Activated CD4-positive, alpha-beta T cell treated with anti-CD3 and anti-CD28 coated beads, Interleukin-2, amount 10 ng/mL, durations not matched to agents 7 days and 5 days (primary cell): ENCODE data around the gene NUP214. TPM values are rescaled to one million over a fixed set of nuclear protein-coding genes. Genes with fewer than 3 reads are reported as not detected.
"Not testable (repeated sequence)": the region's sequence is repeated elsewhere in the genome, so short reads cannot be mapped to it uniquely, and the experiment has no call there.

Experiments
- CTCF ChIA-PET: fragments of 350-600 bp; sonication (Branson Sonifier 250); formaldehyde crosslinking; loops from one replicate; lab custom pipeline; 2021; ENCODE audit warnings: antibody characterized with exemption; lab: Charles Lee
- POLR2A ChIA-PET: fragments of 350-600 bp; sonication (Branson Sonifier 250); formaldehyde crosslinking; loops from one replicate; lab custom pipeline; 2021; ENCODE audit warnings: antibody characterized with exemption; lab: Charles Lee
- DNase-seq: peaks from one replicate; pipeline ENCODE4 v3.0.0-alpha.2; 2020
- H3K27ac Mint-ChIP-seq: one replicate; pipeline ENCODE4 v1.8.0; 2021; ENCODE audit warnings: mild to moderate bottlenecking, moderate library complexity, mixed read lengths
- H3K27me3 Mint-ChIP-seq: one replicate; pipeline ENCODE4 v1.8.0; 2021; ENCODE audit warnings: mixed read lengths
- H3K36me3 Mint-ChIP-seq: one replicate; pipeline ENCODE4 v1.8.0; 2021; ENCODE audit warnings: low read depth, mixed read lengths
- H3K4me1 Mint-ChIP-seq: one replicate; pipeline ENCODE4 v1.8.0; 2021; ENCODE audit warnings: mixed read lengths
- H3K4me3 Mint-ChIP-seq: one replicate; pipeline ENCODE4 v1.8.0; 2021; ENCODE audit warnings: mild to moderate bottlenecking, moderate library complexity, mixed read lengths
- H3K9me3 Mint-ChIP-seq: one replicate; pipeline ENCODE4 v1.8.0; 2021; ENCODE audit warnings: mixed read lengths
- total RNA-seq, 2 experiments: library from RNA; stranded (reverse); gene quantifications; one replicate each; pipeline ENCODE4 v1.2.3, GENCODE V29; 2021

NUP214 gene
- total RNA-seq, 2 experiments from 2014 or later: 58.0 to 69.4 TPM

- no peak for DNase-seq
- CTCF ChIA-PET: interaction anchor here (1.4 kb wide), 1 partner anchor 10 kb away, joined by 3 read pairs; no protein-coding TSS in a partner anchor
- H3K27me3 Mint-ChIP-seq: no peaks in the 10 kb centered on the region
- POLR2A ChIA-PET: no interaction called here
- H3K27ac Mint-ChIP-seq: no peak overlapping the region
- H3K4me3 Mint-ChIP-seq: no peak overlapping the region
- H3K4me1 Mint-ChIP-seq: no peaks in the 10 kb centered on the region
- no peaks in the 10 kb centered on the region for H3K36me3 Mint-ChIP-seq
- no peaks in the 10 kb centered on the region for H3K9me3 Mint-ChIP-seq
Observed at GRCh38 chr9:131111854-131112311, 13.5 kb upstream of the NUP214 start.

DNA sequence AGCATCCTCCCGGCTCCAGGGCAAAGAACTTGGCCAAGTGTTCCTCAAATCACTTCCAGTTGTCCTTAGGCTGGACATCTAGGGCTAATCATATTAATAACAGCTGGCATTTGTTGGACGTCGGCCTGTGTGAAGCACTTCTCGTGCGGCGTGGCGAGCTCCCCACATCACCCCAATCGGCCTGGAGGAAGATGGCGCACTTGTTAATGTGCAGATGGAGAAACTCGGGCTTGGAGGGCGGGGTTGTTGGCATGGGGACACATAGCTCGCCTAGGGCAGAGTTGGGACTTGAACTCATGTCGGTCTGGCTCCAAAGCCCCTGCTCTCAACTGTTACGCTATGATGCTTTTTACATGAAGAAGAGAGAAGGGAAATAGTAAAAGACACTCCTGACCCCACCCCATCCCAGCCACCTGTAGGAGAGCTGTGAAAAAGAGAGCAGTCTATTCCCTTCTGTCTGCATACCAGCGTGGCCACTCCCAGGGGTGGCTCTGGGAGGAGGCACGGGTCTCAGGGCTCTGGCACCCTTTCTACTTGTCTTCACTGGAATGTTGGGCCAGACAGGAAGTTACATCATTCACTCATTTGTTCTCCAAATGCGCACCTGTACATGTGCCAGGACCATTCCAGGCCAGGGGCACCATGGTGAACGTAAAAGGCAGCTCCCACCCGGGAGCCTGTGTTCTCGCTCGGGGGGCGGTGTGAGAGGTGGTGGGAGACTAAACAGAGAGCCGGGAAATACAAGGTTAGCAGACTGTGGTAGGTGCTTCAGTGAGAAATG, 12.8 kb upstream of the NUP214 start:
- H3K4me3 Mint-ChIP-seq: no peak overlapping the region
- POLR2A ChIA-PET: no interaction called here
- H3K9me3 Mint-ChIP-seq: no peaks in the 10 kb centered on the region
- CTCF ChIA-PET: interaction anchor here (0.6 to 1.4 kb wide), 4 partner anchors 11 to 1486 kb away, joined by 3 to 6 read pairs (median 3); partner anchors contain the start of gene NTMT1
- H3K27ac Mint-ChIP-seq: no peak overlapping the region
- no peak for DNase-seq
- H3K36me3 Mint-ChIP-seq: no peaks in the 10 kb centered on the region
- H3K4me1 Mint-ChIP-seq: no peaks in the 10 kb centered on the region
- H3K27me3 Mint-ChIP-seq: peaks cover 2% of the 10 kb centered on the region

DNA sequence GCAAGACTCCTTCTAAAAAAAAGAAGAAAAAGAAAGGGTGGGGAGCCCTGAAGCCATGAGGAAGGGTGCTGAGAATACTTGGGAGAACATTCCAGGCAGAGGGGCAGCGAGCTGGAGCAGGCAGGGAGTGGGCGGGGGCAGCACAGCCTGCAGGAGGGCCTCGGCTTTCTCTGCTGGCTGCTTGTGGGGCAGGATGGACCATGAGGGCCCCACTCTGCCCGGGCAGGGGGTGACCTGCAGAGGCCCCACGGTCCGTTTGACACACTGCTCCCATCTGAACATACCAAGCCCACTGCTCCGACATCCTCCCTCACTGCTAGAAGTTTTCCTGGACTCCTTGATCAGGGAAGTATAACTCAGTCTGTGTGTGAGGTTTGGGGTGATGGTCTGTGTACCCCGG, 11.7 kb upstream of the NUP214 start:
- Mint-ChIP-seq H3K27ac (no peak overlapping the region), H3K36me3 (no peaks in the 10 kb centered on the region), H3K4me1 (no peaks in the 10 kb centered on the region), H3K4me3 (no peak overlapping the region), H3K27me3 (peaks cover 2% of the 10 kb centered on the region), H3K9me3 (no peaks in the 10 kb centered on the region)
- ChIA-PET POLR2A (no interaction called here), CTCF (interaction anchor here (0.6 to 1.2 kb wide), 2 partner anchors 223 to 1488 kb away, joined by 3 to 6 read pairs; partner anchors contain the start of gene NTMT1)
- no peak for DNase-seq

DNA sequence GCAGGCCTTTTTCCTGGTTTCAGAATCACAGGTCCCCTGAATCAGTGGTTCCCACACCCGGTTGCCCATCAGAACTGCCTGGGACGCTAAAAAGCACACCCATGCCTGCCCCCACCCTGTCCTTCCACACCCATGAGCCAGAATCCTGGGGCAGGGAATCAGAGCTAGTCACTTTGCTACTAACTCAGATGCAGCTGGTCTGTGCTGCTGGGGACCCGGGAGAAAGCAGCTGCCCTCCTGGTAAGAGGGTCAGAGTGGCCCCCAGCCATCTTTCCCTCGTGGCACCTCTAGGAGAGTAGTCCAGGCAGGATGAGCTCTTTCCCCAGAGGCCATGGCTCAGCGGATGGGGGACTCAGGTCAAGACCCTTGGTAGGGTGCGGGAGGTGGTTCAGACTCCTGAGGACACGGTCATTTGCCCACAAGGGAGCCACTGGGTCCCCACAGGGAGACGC, 11.3 kb upstream of the NUP214 start:
- Mint-ChIP-seq H3K4me1 (no peaks in the 10 kb centered on the region), H3K27ac (no peak overlapping the region), H3K27me3 (peaks cover 2% of the 10 kb centered on the region), H3K36me3 (no peaks in the 10 kb centered on the region), H3K4me3 (no peak overlapping the region), H3K9me3 (no peaks in the 10 kb centered on the region)
- DNase-seq: no peak
- ChIA-PET POLR2A (no interaction called here), CTCF (no interaction called here)

- H3K4me3 Mint-ChIP-seq, H3K36me3 Mint-ChIP-seq, H3K27ac Mint-ChIP-seq, POLR2A ChIA-PET, DNase-seq, H3K9me3 Mint-ChIP-seq, H3K27me3 Mint-ChIP-seq, H3K4me1 Mint-ChIP-seq: not testable (repeated sequence)
- CTCF ChIA-PET: interaction anchor here (0.6 kb wide), 2 partner anchors 18 to 1069 kb away, joined by 3 to 6 read pairs; no protein-coding TSS in a partner anchor
Observed at GRCh38 chr9:131115360-131115742, 10.0 kb upstream of the NUP214 start.

DNA sequence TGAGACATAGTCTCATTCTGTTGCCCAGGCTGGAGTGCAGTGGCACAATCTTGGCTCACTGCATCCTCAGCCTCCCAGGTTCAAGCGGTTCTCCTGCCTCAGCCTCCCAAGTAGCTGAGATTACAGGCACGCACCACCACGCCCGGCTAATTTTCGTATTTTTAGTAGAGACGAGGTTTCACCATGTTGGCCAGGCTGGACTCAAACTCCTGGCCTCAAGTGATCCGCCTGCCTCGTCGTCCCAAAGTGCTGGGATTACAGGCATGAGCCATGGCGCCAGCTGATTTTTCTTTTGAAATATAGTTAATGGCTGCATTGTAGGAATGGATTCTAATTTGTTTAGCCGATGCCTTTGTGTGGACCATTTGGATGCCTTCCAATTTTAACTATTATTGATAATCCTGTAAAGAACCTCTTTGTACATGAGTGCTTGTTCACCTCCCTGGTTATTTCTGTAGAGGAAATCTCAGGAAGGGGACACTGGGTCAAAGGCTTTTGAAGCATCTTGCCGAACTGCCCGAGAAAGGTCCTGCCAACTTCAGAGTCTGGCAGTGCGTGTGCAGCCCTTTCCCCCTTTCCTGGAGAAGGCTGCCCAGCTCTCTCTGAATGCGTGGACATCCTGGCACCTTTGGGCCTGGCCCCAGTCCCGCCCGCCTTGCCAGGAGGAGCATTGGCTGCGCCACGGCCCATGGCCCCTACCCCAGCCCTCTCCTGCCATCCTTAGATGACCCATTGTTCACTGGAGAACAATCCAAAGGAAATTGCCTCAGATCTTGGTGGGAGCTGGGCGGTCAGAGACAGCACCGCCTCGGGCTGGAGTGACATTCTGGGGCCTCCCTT, 8.9 kb upstream of the NUP214 start:
- Mint-ChIP-seq H3K36me3 (no peaks in the 10 kb centered on the region), H3K9me3 (no peaks in the 10 kb centered on the region), H3K27me3 (peaks cover 2% of the 10 kb centered on the region), H3K27ac (no peak overlapping the region), H3K4me3 (no peak overlapping the region), H3K4me1 (no peaks in the 10 kb centered on the region)
- CTCF ChIA-PET: no interaction called here
- POLR2A ChIA-PET: no interaction called here
- DNase-seq: no peak

DNA sequence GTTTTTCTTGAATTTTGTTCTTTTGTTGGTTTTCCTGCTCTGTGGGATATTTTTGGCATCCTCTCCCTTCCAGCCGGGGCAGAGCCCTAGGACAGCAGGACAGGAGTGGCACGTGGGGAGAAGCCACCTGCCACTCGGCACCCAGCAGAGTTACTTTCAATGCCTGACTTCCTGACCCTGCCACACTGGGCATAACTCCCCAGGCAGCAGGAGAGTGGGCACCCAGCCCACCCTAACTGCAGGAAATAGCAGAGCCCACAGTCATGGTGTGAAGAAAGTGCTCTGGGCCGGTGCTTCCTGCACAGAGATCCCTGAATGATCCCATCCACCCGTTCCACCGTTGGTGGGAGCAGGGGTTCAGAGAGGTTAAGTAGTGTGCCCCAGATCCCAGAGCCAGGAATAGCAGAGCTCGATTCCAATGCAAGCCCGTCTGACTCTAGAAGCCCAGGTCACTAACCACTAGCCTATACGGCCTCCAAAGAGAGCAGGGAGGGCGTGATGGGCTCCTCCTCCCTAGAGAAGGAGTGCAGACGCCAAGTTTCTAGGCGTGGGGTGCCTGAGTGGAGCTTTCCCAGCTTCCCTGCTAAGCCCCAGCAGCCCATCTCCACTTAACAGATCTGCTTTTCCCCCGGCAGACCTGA, 8.1 kb upstream of the NUP214 start:
- POLR2A ChIA-PET: no interaction called here
- no peak for DNase-seq
- CTCF ChIA-PET: no interaction called here
- Mint-ChIP-seq H3K4me3 (no peak overlapping the region), H3K27ac (no peak overlapping the region), H3K9me3 (no peaks in the 10 kb centered on the region), H3K27me3 (peaks cover 2% of the 10 kb centered on the region), H3K4me1 (no peaks in the 10 kb centered on the region), H3K36me3 (no peaks in the 10 kb centered on the region)

- H3K36me3 Mint-ChIP-seq: no peaks in the 10 kb centered on the region
- DNase-seq: no peak
- ChIA-PET POLR2A (no interaction called here), CTCF (interaction anchor here (0.6 kb wide), 1 partner anchor 8 kb away, joined by 4 read pairs; no protein-coding TSS in a partner anchor)
- H3K4me3 Mint-ChIP-seq: no peak overlapping the region
- peaks cover 2% of the 10 kb centered on the region for H3K27me3 Mint-ChIP-seq
- H3K9me3 Mint-ChIP-seq: no peaks in the 10 kb centered on the region
- H3K27ac Mint-ChIP-seq: no peak overlapping the region
- H3K4me1 Mint-ChIP-seq: no peaks in the 10 kb centered on the region
Observed at GRCh38 chr9:131117762-131118145, 7.6 kb upstream of the NUP214 start.

DNA sequence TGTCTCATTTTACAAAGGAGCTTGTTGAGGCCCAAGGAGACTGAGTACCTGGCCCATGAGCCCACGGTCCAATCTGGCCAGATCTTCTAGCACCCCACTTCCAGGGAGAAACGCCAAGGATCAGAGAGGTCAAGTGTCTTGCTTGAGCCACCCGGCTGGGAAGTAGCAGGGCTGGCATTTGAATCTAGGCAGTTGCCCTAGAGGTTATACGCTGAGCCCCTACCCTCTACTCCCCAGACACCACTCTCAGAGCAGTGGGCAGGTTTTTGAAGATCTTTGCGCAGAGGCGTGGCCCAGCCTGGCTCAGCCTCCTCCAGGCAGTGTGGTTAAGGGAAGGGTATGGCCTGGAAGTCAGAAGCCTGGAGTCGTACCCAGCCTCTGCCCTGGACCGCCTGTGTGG, 5.8 kb upstream of the NUP214 start:
- CTCF ChIA-PET: interaction anchor here (0.6 kb wide), 2 partner anchors 43 to 88 kb away, joined by 3 to 4 read pairs; no protein-coding TSS in a partner anchor
- H3K9me3 Mint-ChIP-seq: no peaks in the 10 kb centered on the region
- POLR2A ChIA-PET: no interaction called here

DNA sequence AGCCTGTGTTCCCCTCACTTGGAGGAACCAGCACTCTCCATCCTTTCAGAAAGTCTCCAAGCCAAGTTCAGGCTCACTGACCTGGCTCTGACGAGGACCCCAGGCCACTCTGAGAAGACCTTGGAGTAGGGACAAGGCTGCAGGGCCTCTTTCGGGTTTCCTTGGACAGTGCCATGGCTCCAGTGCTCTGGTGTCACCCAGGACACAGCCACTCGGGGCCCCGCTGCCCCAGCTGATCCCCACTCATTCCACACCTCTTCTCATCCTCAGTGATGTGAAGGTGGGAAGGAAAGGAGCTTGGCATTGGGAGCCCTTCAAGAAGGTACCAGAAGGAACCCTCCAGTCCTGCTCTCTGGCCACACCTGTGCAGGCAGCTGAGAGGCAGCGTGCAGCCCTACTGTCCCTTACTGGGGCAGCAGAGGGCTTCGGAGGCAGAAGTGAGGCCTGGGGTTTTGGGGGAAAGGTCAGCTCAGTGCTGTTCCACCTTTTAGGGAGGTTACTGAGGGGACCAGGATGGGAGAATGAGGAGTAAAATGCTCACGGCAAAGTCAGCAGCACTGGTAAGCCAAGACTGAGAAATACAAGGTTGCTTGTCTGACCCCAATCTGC, 4.7 kb upstream of the NUP214 start:
- H3K27ac Mint-ChIP-seq: no peak overlapping the region
- no peak overlapping the region for H3K4me3 Mint-ChIP-seq
- no peaks in the 10 kb centered on the region for H3K36me3 Mint-ChIP-seq
- POLR2A ChIA-PET: no interaction called here
- no peaks in the 10 kb centered on the region for H3K9me3 Mint-ChIP-seq
- H3K4me1 Mint-ChIP-seq: peaks cover 6% of the 10 kb centered on the region
- H3K27me3 Mint-ChIP-seq: peaks cover 2% of the 10 kb centered on the region
- CTCF ChIA-PET: no interaction called here
- no peak for DNase-seq

More for the DNA sequence above, 5.8 kb upstream of the NUP214 start:
- DNase-seq: no peak
- Mint-ChIP-seq H3K27me3 (peaks cover 2% of the 10 kb centered on the region), H3K27ac (no peak overlapping the region), H3K36me3 (no peaks in the 10 kb centered on the region), H3K4me1 (peaks cover under 1% of the 10 kb centered on the region), H3K4me3 (no peak overlapping the region)

GRCh38 chr9:131121346-131121745, 4.0 kb upstream of the NUP214 start:
- H3K36me3 Mint-ChIP-seq: peaks cover 2% of the 10 kb centered on the region
- POLR2A ChIA-PET: no interaction called here

GRCh38 chr9:131122158-131122557, 3.2 kb upstream of the NUP214 start:
- no peak overlapping the region for H3K4me3 Mint-ChIP-seq
- peaks cover 2% of the 10 kb centered on the region for H3K36me3 Mint-ChIP-seq
- peaks cover 16% of the 10 kb centered on the region for H3K4me1 Mint-ChIP-seq
- peak overlapping the region; percentile 64 for H3K27ac Mint-ChIP-seq
- ChIA-PET CTCF (interaction anchor here (0.7 kb wide), 1 partner anchor 243 kb away, joined by 4 read pairs; no protein-coding TSS in a partner anchor), POLR2A (no interaction called here)
- no peak for DNase-seq
- H3K9me3 Mint-ChIP-seq: no peaks in the 10 kb centered on the region
- H3K27me3 Mint-ChIP-seq: no peaks in the 10 kb centered on the region

More at GRCh38 chr9:131121346-131121745, 4.0 kb upstream of the NUP214 start:
- H3K4me1 Mint-ChIP-seq: peaks cover 11% of the 10 kb centered on the region
- no peak overlapping the region for H3K4me3 Mint-ChIP-seq
- CTCF ChIA-PET: no interaction called here
- no peak overlapping the region for H3K27ac Mint-ChIP-seq
- H3K27me3 Mint-ChIP-seq: peaks cover 2% of the 10 kb centered on the region
- H3K9me3 Mint-ChIP-seq: no peaks in the 10 kb centered on the region
- DNase-seq: no peak
